HG03558 (cell line): ENCODE results near the gene C1orf174.

Experiments used
- ATAC-seq: cut with Tn5 transposase; IDR thresholded peaks from one replicate; pipeline ENCODE4 v1.9.1; 2021; ENCODE audit warnings: moderate number of reproducible peaks; ENCODE audit not compliant: unreplicated experiment; ENCODE audit errors: extremely low read depth

The C1orf174 gene

GRCh38 chr1:3898475-3898735 is 1.7 kb downstream of the C1orf174 start:
- ATAC-seq: no peak

GRCh38 chr1:3896396-3897000 is 3.6 kb downstream of the C1orf174 start:
- no peak for ATAC-seq

- no peak for ATAC-seq
Measured at GRCh38 chr1:3895951-3896325, 4.1 kb downstream of the C1orf174 start.

- ATAC-seq: no peak
Measured at GRCh38 chr1:3895279-3895950, 4.7 kb downstream of the C1orf174 start.

GRCh38 chr1:3894626-3895278 is 5.3 kb downstream of the C1orf174 start:
- ATAC-seq: no peak

GRCh38 chr1:3893190-3893589 is 6.9 kb downstream of the C1orf174 start:
- no peak for ATAC-seq

GRCh38 chr1:3892748-3893147 is 7.3 kb downstream of the C1orf174 start:
- no peak for ATAC-seq

- no peak for ATAC-seq
Measured at GRCh38 chr1:3891329-3891865, 8.7 kb downstream of the C1orf174 start.

- no peak for ATAC-seq
Measured at GRCh38 chr1:3890389-3891328, 9.4 kb downstream of the C1orf174 start.

- no peak for ATAC-seq
Measured at GRCh38 chr1:3889936-3890335, 10.1 kb downstream of the C1orf174 start.

GRCh38 chr1:3888301-3888700 is 11.8 kb downstream of the C1orf174 start:
- no peak for ATAC-seq

- no peak for ATAC-seq
Measured at GRCh38 chr1:3886691-3887090, 13.4 kb downstream of the C1orf174 start.

GRCh38 chr1:3886106-3886670 is 13.9 kb downstream of the C1orf174 start:
- no peak for ATAC-seq

- no peak for ATAC-seq
Measured at GRCh38 chr1:3885611-3886010, 14.5 kb downstream of the C1orf174 start.

GRCh38 chr1:3884966-3885365 is 15.1 kb downstream of the C1orf174 start:
- no peak for ATAC-seq

GRCh38 chr1:3883194-3883925 is 16.7 kb downstream of the C1orf174 start:
- ATAC-seq: no peak

- ATAC-seq: no peak
Measured at GRCh38 chr1:3881193-3881480, 18.9 kb downstream of the C1orf174 start.

GRCh38 chr1:3880429-3881192 is 19.5 kb downstream of the C1orf174 start:
- no peak for ATAC-seq

- no peak for ATAC-seq
Measured at GRCh38 chr1:3879787-3880428, 20.2 kb downstream of the C1orf174 start.
